NCI-H2107 treated with DMSO at 0.1 percent for 48 hours (cell line): ENCODE results near the gene STK35.
A peak's percentile ranks its signal among the peaks of the same experiment; 100 is the strongest.

Experiments used
- DNase-seq: peaks from one replicate; lab custom pipeline; 2025; ENCODE audit not compliant: unreplicated experiment; lab: John Stamatoyannopoulos, UW

The STK35 gene

GRCh38 chr20:2104236-2104635 lies 2.6 kb downstream of the STK35 start:
- DNase-seq, result no peak

GRCh38 chr20:2108498-2108897 lies 6.9 kb downstream of the STK35 start:
- no peak for DNase-seq

- DNase-seq, result no peak
Measured at GRCh38 chr20:2108987-2109386, 7.4 kb downstream of the STK35 start.

GRCh38 chr20:2109425-2110210 lies 8.0 kb downstream of the STK35 start:
- DNase-seq, result no peak

- DNase-seq, result no peak
Measured at GRCh38 chr20:2112910-2113309, 11.3 kb downstream of the STK35 start.

- DNase-seq, result no peak
Measured at GRCh38 chr20:2114127-2114959, 12.7 kb downstream of the STK35 start.

- no peak for DNase-seq
Measured at GRCh38 chr20:2114990-2115681, 13.5 kb downstream of the STK35 start.

- DNase-seq, result peak; percentile 8
Measured at GRCh38 chr20:2116170-2116940, 14.7 kb downstream of the STK35 start.

GRCh38 chr20:2118783-2119182 lies 17.2 kb downstream of the STK35 start:
- DNase-seq, result no peak

GRCh38 chr20:2122936-2123335 lies 21.3 kb downstream of the STK35 start:
- DNase-seq, result no peak

- no peak for DNase-seq
Measured at GRCh38 chr20:2123720-2124119, 22.1 kb downstream of the STK35 start.

GRCh38 chr20:2124564-2125213 lies 23.1 kb downstream of the STK35 start:
- DNase-seq, result no peak

- DNase-seq, result no peak
Measured at GRCh38 chr20:2125474-2126112, 24.0 kb downstream of the STK35 start.

GRCh38 chr20:2127238-2127637 lies 25.6 kb downstream of the STK35 start:
- no peak for DNase-seq

GRCh38 chr20:2128542-2128941 lies 26.9 kb downstream of the STK35 start:
- no peak for DNase-seq

- DNase-seq, result no peak
Measured at GRCh38 chr20:2130062-2130591, 28.5 kb downstream of the STK35 start.

GRCh38 chr20:2130683-2131082 lies 29.1 kb downstream of the STK35 start:
- no peak for DNase-seq

GRCh38 chr20:2131366-2131765 lies 29.7 kb downstream of the STK35 start:
- no peak for DNase-seq

- DNase-seq, result no peak
Measured at GRCh38 chr20:2132461-2132901, 30.9 kb downstream of the STK35 start.
